WI38 (cell line): ENCODE results near the gene CDK4.

Experiments used
- H3K4me3 ChIP-seq: 2 replicates; pipeline ENCODE4 v1.5.1; 2011; ENCODE audit warnings: low read depth, mild to moderate bottlenecking, control low read depth, low read length
- TF ChIP-seq, protein P1 (sequence below): IDR thresholded peaks from 2 replicates; pipeline ENCODE4 v1.5.1; 2012; ENCODE audit warnings: low read depth, mild to moderate bottlenecking, control low read depth, low read length

CDK4 gene

GRCh38 chr12:57750561-57751431 is 1.3 kb downstream of the CDK4 start:
- TF ChIP-seq, protein P1, sequence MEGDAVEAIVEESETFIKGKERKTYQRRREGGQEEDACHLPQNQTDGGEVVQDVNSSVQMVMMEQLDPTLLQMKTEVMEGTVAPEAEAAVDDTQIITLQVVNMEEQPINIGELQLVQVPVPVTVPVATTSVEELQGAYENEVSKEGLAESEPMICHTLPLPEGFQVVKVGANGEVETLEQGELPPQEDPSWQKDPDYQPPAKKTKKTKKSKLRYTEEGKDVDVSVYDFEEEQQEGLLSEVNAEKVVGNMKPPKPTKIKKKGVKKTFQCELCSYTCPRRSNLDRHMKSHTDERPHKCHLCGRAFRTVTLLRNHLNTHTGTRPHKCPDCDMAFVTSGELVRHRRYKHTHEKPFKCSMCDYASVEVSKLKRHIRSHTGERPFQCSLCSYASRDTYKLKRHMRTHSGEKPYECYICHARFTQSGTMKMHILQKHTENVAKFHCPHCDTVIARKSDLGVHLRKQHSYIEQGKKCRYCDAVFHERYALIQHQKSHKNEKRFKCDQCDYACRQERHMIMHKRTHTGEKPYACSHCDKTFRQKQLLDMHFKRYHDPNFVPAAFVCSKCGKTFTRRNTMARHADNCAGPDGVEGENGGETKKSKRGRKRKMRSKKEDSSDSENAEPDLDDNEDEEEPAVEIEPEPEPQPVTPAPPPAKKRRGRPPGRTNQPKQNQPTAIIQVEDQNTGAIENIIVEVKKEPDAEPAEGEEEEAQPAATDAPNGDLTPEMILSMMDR: no peak

DNA sequence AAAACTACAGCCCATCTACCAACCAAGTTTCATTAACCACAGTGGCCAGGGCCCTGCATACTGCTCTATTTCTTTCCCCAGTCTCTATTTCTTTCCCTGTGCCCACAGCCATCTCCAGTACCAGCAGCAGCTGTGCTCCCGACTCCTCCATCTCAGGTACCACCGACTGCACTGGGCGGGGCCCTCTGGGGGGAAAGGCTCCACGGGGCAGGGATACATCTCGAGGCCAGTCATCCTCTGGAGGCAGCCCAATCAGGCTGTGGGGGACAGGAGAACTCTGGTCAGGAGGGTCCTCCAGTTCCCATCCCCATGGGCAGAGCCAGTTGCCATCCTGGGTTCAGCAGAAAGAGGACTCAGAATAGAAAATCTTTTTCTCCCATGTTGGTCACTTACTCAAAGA is 3.0 kb downstream of the CDK4 start:
- H3K4me3 ChIP-seq: no peak overlapping the region
- TF ChIP-seq, protein P1: no peak

More at GRCh38 chr12:57750561-57751431, 1.3 kb downstream of the CDK4 start:
- peak overlapping the region; percentile 89 for H3K4me3 ChIP-seq

GRCh38 chr12:57746025-57746424 is 6.1 kb downstream of the CDK4 start:
- H3K4me3 ChIP-seq: peak overlapping the region; percentile 78
- TF ChIP-seq, protein P1: no peak

GRCh38 chr12:57745485-57745881 is 6.6 kb downstream of the CDK4 start:
- H3K4me3 ChIP-seq: peak overlapping the region; percentile 78
- TF ChIP-seq, protein P1: no peak

DNA sequence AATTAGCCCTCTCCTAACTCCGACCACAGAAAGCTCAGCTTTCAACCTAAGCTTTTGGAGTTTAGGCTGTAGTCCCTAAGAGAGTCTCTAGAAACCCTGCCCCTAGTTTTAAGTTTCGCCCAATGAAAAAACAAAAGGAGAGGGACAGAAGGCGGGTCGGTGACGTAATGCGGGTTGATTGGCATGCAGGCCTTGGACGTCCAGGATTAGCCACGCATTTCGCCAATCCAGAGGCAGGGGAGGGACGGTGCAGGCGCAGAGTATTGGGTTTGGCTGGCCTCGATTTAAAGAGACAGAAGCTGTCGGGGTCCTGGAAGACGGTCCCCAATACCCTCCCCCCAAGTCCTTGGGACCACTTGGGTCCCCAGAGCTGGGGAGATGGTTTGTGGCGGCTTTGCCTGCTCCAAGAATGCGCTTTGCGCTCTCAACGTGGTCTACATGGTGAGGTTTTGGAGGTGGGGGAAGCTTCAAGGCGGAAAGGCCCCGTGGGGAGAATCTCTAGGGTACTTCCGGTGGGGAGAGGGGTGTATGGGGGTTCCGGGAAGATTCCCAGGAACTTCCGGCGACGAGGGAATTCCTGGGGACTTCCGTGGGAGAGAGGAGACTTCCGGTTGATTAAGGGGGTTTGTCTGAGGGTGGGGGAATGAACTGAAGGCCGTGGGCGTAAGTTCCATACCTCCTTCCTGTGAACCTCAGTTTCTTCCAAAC is 7.2 kb downstream of the CDK4 start, which contains the start of gene TSPAN31:
Gene TSPAN31, plus strand, starts transcription at position 263 of the 708 bp plus-strand sequence. Its CDS starts 116 bp downstream, at position 379.
- peak within 1 kb of the TSS; percentile 78 for H3K4me3 ChIP-seq
- TF ChIP-seq, protein P1: no peak

- H3K4me3 ChIP-seq: peak overlapping the region; percentile 78
These were observed 7.8 kb downstream of the CDK4 start for GRCh38 chr12:57744194-57744776.

More at GRCh38 chr12:57744194-57744776, 7.8 kb downstream of the CDK4 start:
- TF ChIP-seq, protein P1: no peak
